Measurements from ENCODE around the gene ARHGAP1.

- TF ChIP-seq EZH2phosphoT487 (IDR thresholded peaks at IDR 0.05; ENCODE audit: insufficient read depth, low read depth) (no peak), EZH2 (IDR thresholded peaks at IDR 0.05; ENCODE audit: insufficient read depth, poor library complexity, severe bottlenecking) (no peak)
Observed at GRCh38 chr11:46675949-46676348, 24.5 kb downstream of the ARHGAP1 start.

Data from GM23248 (cell line).